SJCRH30 (cell line): ENCODE results near the gene RGS11. TPM values are rescaled to one million over a fixed set of nuclear protein-coding genes. Genes with fewer than 3 reads are reported as not detected.
A peak's percentile ranks its signal among the peaks of the same experiment; 100 is the strongest.

Experiments used
- DNase-seq, 2 experiments: peaks; one replicate each; pipeline ENCODE4 v3.0.0-alpha.2; 2015 to 2020
- H3K27ac ChIP-seq: fragments of 250-450 bp; sonication (Bioruptor Pico); 2 replicates; pipeline ENCODE4 v1.5.1; 2020; ENCODE audit warnings: mild to moderate bottlenecking, moderate library complexity
- H3K27me3 ChIP-seq: fragments of 250-450 bp; sonication (Bioruptor Pico); 2 replicates; pipeline ENCODE4 v1.5.1; 2020; ENCODE audit warnings: mild to moderate bottlenecking, moderate library complexity
- H3K36me3 ChIP-seq: fragments of 250-450 bp; sonication (Bioruptor Pico); 2 replicates; pipeline ENCODE4 v1.5.1; 2020; ENCODE audit warnings: mild to moderate bottlenecking, moderate library complexity
- H3K4me1 ChIP-seq: fragments of 250-450 bp; sonication (Bioruptor Pico); 2 replicates; pipeline ENCODE4 v1.5.1; 2020; ENCODE audit warnings: mild to moderate bottlenecking, moderate library complexity
- H3K4me3 ChIP-seq: fragments of 250-450 bp; sonication (Bioruptor Pico); 2 replicates; pipeline ENCODE4 v1.5.1; 2020; ENCODE audit warnings: mild to moderate bottlenecking, moderate library complexity
- H3K9me3 ChIP-seq: fragments of 250-450 bp; sonication (Bioruptor Pico); replicated peaks from 2 replicates; pipeline ENCODE4 v1.5.1; 2020; ENCODE audit warnings: mild to moderate bottlenecking, moderate library complexity
- total RNA-seq: library from RNA; depleted of rRNA; stranded (reverse); fragments of >200 nt; shearing (Covaris generic); gene quantifications from 2 replicates; pipeline ENCODE4 v1.2.3, GENCODE V29; 2014

The RGS11 gene
- total RNA-seq, 1 experiment from 2014 or later = not detected

GRCh38 chr16:287981-288920, 12.5 kb upstream of the RGS11 start:
- no peaks in the 10 kb centered on the region for H3K27me3 ChIP-seq
- H3K9me3 ChIP-seq = peaks cover 4% of the 10 kb centered on the region; the same call in 1 of the 2 replicates
- H3K36me3 ChIP-seq = peaks cover 23% of the 10 kb centered on the region
- H3K27ac ChIP-seq = no peak overlapping the region
- no peak for DNase-seq
- H3K4me3 ChIP-seq = no peak overlapping the region
- H3K4me1 ChIP-seq = no peaks in the 10 kb centered on the region

GRCh38 chr16:287298-287811, 11.6 kb upstream of the RGS11 start:
- H3K9me3 ChIP-seq = peaks cover 4% of the 10 kb centered on the region; the same call in 1 of the 2 replicates
- H3K4me1 ChIP-seq = no peaks in the 10 kb centered on the region
- no peak overlapping the region for H3K4me3 ChIP-seq
- H3K36me3 ChIP-seq = peaks cover 23% of the 10 kb centered on the region
- no peaks in the 10 kb centered on the region for H3K27me3 ChIP-seq
- no peak for DNase-seq
- H3K27ac ChIP-seq = no peak overlapping the region

GRCh38 chr16:286491-287297, 10.9 kb upstream of the RGS11 start:
- no peak for DNase-seq
- no peaks in the 10 kb centered on the region for H3K27me3 ChIP-seq
- peaks cover 4% of the 10 kb centered on the region; the same call in 1 of the 2 replicates for H3K9me3 ChIP-seq
- H3K4me3 ChIP-seq = no peak overlapping the region
- H3K4me1 ChIP-seq = no peaks in the 10 kb centered on the region
- H3K36me3 ChIP-seq = peaks cover 23% of the 10 kb centered on the region
- H3K27ac ChIP-seq = no peak overlapping the region

GRCh38 chr16:285146-286055, 9.7 kb upstream of the RGS11 start:
- H3K4me1 ChIP-seq = no peaks in the 10 kb centered on the region
- peaks cover 20% of the 10 kb centered on the region for H3K36me3 ChIP-seq
- no peaks in the 10 kb centered on the region for H3K27me3 ChIP-seq
- H3K27ac ChIP-seq = no peak overlapping the region
- no peak overlapping the region for H3K4me3 ChIP-seq
- peak; percentile 50 to 65 for DNase-seq
- peaks cover 4% of the 10 kb centered on the region; the same call in 1 of the 2 replicates for H3K9me3 ChIP-seq

- H3K36me3 ChIP-seq = peaks cover 17% of the 10 kb centered on the region
- no peaks in the 10 kb centered on the region for H3K27me3 ChIP-seq
- H3K27ac ChIP-seq = no peak overlapping the region
- DNase-seq = no peak
- H3K4me3 ChIP-seq = no peak overlapping the region
- peaks cover 4% of the 10 kb centered on the region; the same call in 1 of the 2 replicates for H3K9me3 ChIP-seq
- no peaks in the 10 kb centered on the region for H3K4me1 ChIP-seq
Measured at GRCh38 chr16:284204-285120, 8.7 kb upstream of the RGS11 start.

- peaks cover 12% of the 10 kb centered on the region for H3K36me3 ChIP-seq
- no peaks in the 10 kb centered on the region for H3K27me3 ChIP-seq
- H3K27ac ChIP-seq = no peak within 1 kb of the TSS
- DNase-seq = no peak
- H3K9me3 ChIP-seq = peaks cover 4% of the 10 kb centered on the region; the same call in 1 of the 2 replicates
- H3K4me3 ChIP-seq = no peak within 1 kb of the TSS
- 0 out of 2 replicates have a peak, but pooled peaks cover 2% of the 10 kb centered on the region for H3K4me1 ChIP-seq
Measured at GRCh38 chr16:283033-283805, 7.5 kb upstream of the RGS11 start, which contains the start of gene PDIA2. PDIA2 (plus strand) TSS chr16:283164; CDS start chr16:283170, 6 bp downstream.

- H3K27ac ChIP-seq = no peak overlapping the region
Measured at GRCh38 chr16:282491-282890, 6.7 kb upstream of the RGS11 start.

GRCh38 chr16:281660-282255, 6.0 kb upstream of the RGS11 start:
- Histone ChIP-seq H3K27me3 (no peaks in the 10 kb centered on the region), H3K4me3 (no peak overlapping the region), H3K36me3 (no peaks in the 10 kb centered on the region; the same call in 1 of the 2 replicates), H3K9me3 (peaks cover 4% of the 10 kb centered on the region; the same call in 1 of the 2 replicates), H3K27ac (no peak overlapping the region), H3K4me1 (0 out of 2 replicates have a peak, but pooled peaks cover 2% of the 10 kb centered on the region)
- DNase-seq = no peak

More at GRCh38 chr16:282491-282890, 6.7 kb upstream of the RGS11 start:
- DNase-seq = no peak
- peaks cover 6% of the 10 kb centered on the region for H3K36me3 ChIP-seq
- H3K9me3 ChIP-seq = peaks cover 4% of the 10 kb centered on the region; the same call in 1 of the 2 replicates
- no peak overlapping the region for H3K4me3 ChIP-seq
- H3K4me1 ChIP-seq = 0 out of 2 replicates have a peak, but pooled peaks cover 2% of the 10 kb centered on the region
- no peaks in the 10 kb centered on the region for H3K27me3 ChIP-seq

- 0 out of 2 replicates have a peak, but pooled peaks cover 2% of the 10 kb centered on the region for H3K4me1 ChIP-seq
- no peak for DNase-seq
- H3K36me3 ChIP-seq = no peaks in the 10 kb centered on the region
- H3K27me3 ChIP-seq = no peaks in the 10 kb centered on the region
- H3K4me3 ChIP-seq = no peak overlapping the region
- H3K27ac ChIP-seq = no peak overlapping the region
- no peaks in the 10 kb centered on the region for H3K9me3 ChIP-seq
Measured at GRCh38 chr16:280991-281659, 5.4 kb upstream of the RGS11 start.

- Histone ChIP-seq H3K27me3 (no peaks in the 10 kb centered on the region), H3K9me3 (no peaks in the 10 kb centered on the region), H3K27ac (no peak within 1 kb of the TSS), H3K4me1 (0 out of 2 replicates have a peak, but pooled peaks cover 2% of the 10 kb centered on the region), H3K36me3 (no peaks in the 10 kb centered on the region), H3K4me3 (no peak within 1 kb of the TSS)
- no peak for DNase-seq
Measured at GRCh38 chr16:280552-280951, 4.8 kb upstream of the RGS11 start, which contains the start of gene ARHGDIG. ARHGDIG (plus strand) TSS chr16:280591; CDS start chr16:280681, 90 bp downstream.

- no peaks in the 10 kb centered on the region for H3K27me3 ChIP-seq
Measured at GRCh38 chr16:280005-280460, 4.3 kb upstream of the RGS11 start.

More at GRCh38 chr16:280005-280460, 4.3 kb upstream of the RGS11 start:
- 0 out of 2 replicates have a peak, but pooled peaks cover 2% of the 10 kb centered on the region for H3K4me1 ChIP-seq
- H3K4me3 ChIP-seq = no peak overlapping the region
- H3K36me3 ChIP-seq = no peaks in the 10 kb centered on the region
- no peak for DNase-seq
- no peaks in the 10 kb centered on the region for H3K9me3 ChIP-seq
- no peak overlapping the region for H3K27ac ChIP-seq
